Stimulated activated CD4-positive, alpha-beta T cell treated with anti-CD3 and anti-CD28 coated beads, TNF-alpha, amount 100 ng/mL, for 1 hour (primary cell): ENCODE results near the gene GRAMD2B.
"Not testable (repeated sequence)": the region's sequence is repeated elsewhere in the genome, so short reads cannot be mapped to it uniquely, and the experiment has no call there.

Experiments used
- DNase-seq, 3 donors: peaks; one replicate each; pipeline ENCODE4 v3.0.0-alpha.2; 2020; ENCODE audit warnings: low read depth in 3 of 3, low spot score in 1 of 3

GRAMD2B gene

GRCh38 chr5:126509339-126509738, 86.1 kb downstream of the GRAMD2B start:
- DNase-seq: no peak

- no peak for DNase-seq
Observed at GRCh38 chr5:126511961-126512360, 88.8 kb downstream of the GRAMD2B start.

- DNase-seq: no peak
Observed at GRCh38 chr5:126512451-126512850, 89.2 kb downstream of the GRAMD2B start.

- no peak for DNase-seq
Observed at GRCh38 chr5:126513302-126513701, 90.1 kb downstream of the GRAMD2B start.

GRCh38 chr5:126513703-126514102, 90.5 kb downstream of the GRAMD2B start:
- DNase-seq: no peak

- DNase-seq: no peak
Observed at GRCh38 chr5:126514131-126514557, 90.9 kb downstream of the GRAMD2B start.

GRCh38 chr5:126514558-126515141, 91.4 kb downstream of the GRAMD2B start:
- no peak for DNase-seq

GRCh38 chr5:126515337-126515736, 92.1 kb downstream of the GRAMD2B start:
- DNase-seq: no peak

- DNase-seq: no peak
Observed at GRCh38 chr5:126516133-126516532, 92.9 kb downstream of the GRAMD2B start.

GRCh38 chr5:126516852-126517251, 93.6 kb downstream of the GRAMD2B start:
- no peak for DNase-seq

GRCh38 chr5:126519223-126519622, 96.0 kb downstream of the GRAMD2B start:
- not testable (repeated sequence) for DNase-seq

GRCh38 chr5:126519637-126520592, 96.7 kb downstream of the GRAMD2B start:
- no peak for DNase-seq

- no peak for DNase-seq
Observed at GRCh38 chr5:126520593-126520953, 97.4 kb downstream of the GRAMD2B start.

- DNase-seq: no peak
Observed at GRCh38 chr5:126521130-126521529, 97.9 kb downstream of the GRAMD2B start.

- DNase-seq: no peak
Observed at GRCh38 chr5:126523818-126524510, 100.8 kb downstream of the GRAMD2B start.

GRCh38 chr5:126525630-126526245, 102.5 kb downstream of the GRAMD2B start:
- DNase-seq: no peak

GRCh38 chr5:126526493-126526892, 103.3 kb downstream of the GRAMD2B start:
- DNase-seq: no peak

GRCh38 chr5:126527158-126527557, 103.9 kb downstream of the GRAMD2B start:
- DNase-seq: no peak

- DNase-seq: no peak
Observed at GRCh38 chr5:126527892-126528291, 104.7 kb downstream of the GRAMD2B start.

GRCh38 chr5:126531543-126532120, 108.4 kb downstream of the GRAMD2B start:
- DNase-seq: no peak

GRCh38 chr5:126534553-126534952, 111.3 kb downstream of the GRAMD2B start:
- no peak for DNase-seq
